Mesenteric fat pad (tissue), 1 donor: Measurements from ENCODE around the gene HUNK. TPM values are rescaled to one million over a fixed set of nuclear protein-coding genes. Genes with fewer than 3 reads are reported as not detected.
"Not testable (repeated sequence)": the region's sequence is repeated elsewhere in the genome, so short reads cannot be mapped to it uniquely, and the experiment has no call there.

ENCODE experiments used
- DNase-seq: peaks from one replicate; pipeline ENCODE4 v3.0.0-alpha.2; 2020; ENCODE audit warnings: low spot score
- total RNA-seq: library from RNA; stranded (reverse); fragmentation: NEBNext Ultra II Directional; extraction: Animal tissue kit (Norgen Biotek cat#: 25700); gene quantifications from one replicate; pipeline ENCODE4 v1.2.1, GENCODE V29; 2021
- donor health status: DM: yes; HTN: yes; CAD: no.

HUNK gene
- total RNA-seq, 1 donor from 2014 or later = 0.55 TPM

DNA sequence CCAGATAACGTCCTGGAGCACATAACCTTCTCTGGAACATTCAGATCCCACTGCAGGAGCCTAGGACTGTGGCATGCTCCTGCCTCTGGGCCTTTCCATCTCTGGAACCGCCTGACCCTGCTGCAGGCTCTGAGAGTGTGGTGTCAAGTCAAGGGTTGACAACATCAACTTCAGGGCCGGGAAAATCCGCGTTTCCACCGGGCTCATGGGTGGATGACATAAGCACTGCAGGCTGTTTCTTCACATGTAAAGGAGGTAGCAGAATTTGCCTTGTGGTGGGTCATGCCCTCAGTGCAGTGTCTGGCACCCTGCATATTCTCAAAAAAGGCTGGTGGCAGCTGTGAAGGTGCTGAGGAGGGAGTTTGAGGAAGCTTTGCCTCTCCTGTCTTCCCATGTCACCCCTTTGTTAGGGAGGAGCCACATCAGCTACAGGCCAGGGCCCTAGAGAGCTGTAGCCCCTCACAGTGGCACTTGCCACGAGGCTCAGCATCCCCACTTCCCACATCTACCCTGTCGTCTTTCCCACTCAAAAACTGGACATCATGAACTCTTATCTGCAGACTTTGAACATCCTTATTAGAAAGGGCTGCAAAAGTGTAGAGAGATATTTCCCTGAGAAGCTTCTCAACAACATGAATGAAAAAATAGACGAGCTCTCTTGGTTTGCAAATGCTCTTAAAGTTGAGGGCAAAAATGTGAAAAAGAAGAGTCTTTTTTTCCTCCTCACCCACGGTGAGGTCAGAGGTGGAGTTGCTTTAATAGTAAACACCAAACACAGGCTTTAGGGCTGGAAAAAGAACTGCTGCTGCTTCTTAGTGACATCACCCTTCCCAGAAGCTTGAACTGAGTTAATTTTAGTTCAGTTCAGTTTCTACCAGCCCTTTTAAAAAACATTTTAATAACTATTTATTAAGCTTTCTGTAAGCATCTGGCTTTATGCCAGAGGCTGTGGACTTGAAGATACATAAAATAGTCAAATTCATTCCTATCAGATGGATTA is 121.3 kb downstream of the HUNK start:
- DNase-seq = peak; percentile 72

DNA sequence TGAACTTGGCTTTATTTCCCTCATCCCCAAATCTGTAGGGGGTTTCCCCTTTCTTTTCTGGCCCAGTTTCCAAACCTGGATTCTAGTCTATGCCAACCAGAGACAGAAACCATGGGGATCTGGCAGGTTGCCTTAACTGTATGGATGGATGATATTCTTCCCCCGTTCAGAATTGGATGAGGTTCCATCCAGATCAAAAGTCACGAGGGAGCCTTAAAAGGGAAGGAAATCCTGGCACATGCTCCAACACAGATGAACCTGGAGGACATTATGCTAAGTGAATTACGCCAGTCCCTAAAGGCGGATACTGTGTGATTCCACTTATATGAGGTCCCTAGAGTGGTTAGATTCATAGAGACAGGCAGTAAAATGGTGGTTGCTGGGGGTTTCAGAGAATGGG is 124.4 kb downstream of the HUNK start:
- no peak for DNase-seq

DNA sequence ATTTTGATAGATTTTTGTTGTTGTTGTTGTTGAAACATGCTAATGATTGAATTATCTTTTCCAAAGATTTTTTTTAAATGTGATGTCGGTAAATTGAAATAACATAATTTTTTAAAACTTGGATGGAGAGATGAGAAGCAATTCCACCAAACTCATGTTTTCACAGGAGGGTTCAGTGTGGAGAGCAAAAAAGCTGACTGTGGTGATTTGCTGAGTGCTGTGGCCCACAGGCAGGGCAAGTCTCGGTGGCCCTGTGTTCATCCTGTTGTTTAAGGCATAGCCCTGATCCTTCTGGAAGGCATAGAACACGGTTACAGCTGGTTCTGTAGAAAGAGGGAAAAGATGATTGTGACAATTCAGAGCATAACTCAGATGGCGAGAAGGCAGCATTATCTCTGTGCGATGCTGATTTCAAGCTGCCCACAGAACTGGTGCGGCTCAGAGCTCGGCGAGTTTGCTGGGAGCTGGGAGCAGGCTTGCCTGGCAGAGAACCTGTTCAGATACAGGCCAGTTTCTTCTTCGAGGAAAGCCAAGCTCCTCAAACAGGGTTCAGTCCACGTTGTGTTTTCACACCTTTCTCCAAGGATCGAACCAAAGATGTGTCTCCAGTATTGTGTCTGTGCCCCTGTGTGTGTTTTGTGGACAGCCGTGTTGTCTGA is 127.1 kb downstream of the HUNK start:
- DNase-seq = peak; percentile 68

DNA sequence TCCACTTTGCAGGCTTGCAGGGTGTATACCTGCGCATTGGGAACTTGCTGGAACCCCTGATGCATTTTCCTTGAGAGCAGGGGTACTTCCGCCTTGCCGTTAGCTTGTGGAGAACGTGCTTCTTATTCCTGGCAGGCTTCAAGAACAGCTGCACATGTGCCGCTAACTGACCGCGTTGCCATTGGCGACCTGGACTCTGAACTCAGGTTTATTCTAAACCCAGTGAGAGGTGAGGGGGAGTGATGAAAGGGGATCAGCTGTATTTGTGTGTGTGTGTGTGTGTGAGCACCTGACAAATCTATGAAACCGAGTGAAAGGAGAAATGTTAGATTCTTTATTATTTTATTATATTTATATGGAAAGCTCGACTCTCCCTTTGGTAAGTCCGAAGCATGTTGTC is 128.6 kb downstream of the HUNK start:
- DNase-seq = peak; percentile 39

DNA sequence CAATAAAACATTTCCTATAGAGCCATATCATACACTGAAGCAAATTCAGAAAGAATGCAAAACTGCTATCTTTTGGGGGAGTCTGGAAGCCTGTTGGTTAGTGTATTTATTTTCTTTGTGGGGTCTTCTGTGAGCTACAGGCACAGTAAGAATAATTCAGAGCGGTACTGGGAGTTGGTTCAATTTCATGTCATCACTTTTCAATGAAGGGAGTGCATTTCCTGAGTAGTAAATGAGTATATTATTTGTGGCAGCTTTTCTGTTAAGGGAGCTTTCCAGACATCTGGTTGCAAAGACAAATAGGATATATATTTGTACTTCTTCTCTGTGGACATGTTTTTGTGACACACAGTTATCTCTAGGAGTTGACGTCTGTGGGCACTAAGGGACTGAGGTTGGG is 130.6 kb downstream of the HUNK start:
- DNase-seq = no peak

DNA sequence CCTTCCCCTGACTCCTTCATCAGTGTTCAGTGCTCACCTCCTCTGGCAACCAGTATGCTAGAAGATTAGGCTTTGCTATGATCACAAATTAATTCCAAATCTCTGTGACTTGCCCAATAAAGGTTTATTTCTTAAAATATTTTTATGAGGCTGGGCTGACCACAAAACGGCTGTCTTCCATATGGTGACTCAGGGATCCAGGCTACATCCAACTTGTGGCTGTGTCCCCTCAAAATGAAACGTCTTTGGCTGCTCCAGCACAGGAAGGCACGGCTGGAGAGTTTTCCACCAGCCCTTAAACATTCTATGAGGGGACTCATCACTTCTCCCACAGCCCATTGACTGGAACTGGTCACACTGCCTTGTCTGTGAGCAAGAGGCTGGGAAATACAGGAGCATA is 131.5 kb downstream of the HUNK start:
- DNase-seq = no peak

DNA sequence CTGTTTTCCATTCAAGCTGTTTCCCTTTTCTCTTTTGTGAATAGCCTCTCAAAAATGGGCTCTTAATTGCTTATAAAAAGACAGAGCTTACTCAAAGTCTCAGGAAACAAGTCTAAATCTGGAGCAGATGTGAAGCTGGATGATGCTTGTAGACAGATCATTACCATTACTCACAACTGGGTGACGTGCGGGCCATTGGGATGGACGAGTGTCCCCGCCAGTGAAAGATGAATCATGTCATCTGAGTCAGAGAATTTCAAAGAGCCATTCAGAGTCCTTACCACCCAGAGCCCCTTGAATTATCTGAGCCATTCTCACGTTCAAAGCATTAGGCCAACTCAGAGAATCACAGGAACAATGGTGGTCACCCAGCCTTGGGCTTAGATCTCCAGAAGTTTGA is 134.6 kb downstream of the HUNK start:
- no peak for DNase-seq

DNA sequence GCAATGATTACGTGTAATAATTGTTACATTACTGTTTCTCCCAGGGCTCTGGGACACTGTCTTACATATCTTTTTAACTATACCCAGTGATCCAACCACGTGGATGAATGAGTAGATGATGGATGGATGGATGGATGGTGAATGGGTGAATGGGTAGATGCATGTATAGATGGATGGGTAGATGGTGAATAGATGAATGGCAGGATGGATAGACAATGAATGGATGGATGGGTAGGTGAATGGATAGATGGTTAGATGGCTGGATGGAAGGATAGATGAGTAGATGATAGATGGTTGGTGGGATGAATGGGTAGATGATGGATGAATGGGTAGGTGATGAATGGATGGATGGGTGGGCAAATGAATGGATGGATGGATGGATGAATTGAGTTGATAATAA is 135.9 kb downstream of the HUNK start:
- no peak for DNase-seq

DNA sequence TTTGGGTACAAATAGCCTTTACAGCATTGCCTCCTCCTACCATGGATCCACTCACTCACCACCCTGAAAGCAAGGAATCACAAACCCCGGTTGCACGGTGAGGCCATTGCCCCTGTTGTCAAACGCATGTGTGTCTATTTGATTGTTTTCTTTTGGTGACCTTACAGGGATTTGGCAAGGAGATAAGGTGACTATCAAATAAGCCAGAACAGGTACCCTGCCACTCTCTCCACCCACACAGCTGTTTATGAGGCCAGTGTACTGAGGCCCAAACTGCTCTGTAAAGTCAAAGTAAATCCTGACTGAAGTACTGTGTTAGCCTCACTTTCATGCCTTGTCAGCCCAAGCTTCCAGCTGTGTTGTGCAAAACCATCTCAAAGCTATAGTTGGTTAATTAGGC is 136.4 kb downstream of the HUNK start:
- DNase-seq = no peak

DNA sequence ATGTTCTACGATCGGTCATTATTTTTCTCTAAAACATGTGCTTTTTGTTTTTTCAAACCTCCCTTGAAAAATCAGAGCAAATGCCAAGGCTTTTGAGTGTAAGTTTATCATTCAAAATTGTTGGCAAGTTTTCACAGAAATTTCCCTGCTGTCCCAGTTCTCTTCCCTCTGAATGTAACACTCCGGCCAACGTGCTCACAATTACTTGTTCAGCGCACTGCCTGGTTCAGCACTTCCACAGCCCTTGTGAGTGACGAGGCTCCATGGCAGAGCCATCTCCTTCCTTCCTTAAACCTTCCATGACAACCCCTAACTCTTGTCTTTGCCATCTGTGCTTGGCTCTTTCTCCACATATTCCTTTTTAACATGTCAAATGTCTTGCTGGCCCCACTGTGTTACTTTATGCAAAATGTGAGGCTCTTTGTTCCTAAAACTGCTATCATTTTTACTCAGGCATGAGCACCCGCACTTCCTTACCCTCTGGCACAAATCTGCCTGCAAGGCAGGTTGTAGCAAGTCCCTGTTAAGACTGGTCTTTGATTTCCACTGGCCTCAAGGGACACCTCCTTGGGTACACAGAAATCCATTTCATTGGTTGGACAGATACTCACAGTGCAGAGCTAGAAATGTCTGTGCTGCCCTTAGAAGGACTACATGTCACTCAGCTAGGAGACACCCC is 142.8 kb downstream of the HUNK start:
- no peak for DNase-seq

DNA sequence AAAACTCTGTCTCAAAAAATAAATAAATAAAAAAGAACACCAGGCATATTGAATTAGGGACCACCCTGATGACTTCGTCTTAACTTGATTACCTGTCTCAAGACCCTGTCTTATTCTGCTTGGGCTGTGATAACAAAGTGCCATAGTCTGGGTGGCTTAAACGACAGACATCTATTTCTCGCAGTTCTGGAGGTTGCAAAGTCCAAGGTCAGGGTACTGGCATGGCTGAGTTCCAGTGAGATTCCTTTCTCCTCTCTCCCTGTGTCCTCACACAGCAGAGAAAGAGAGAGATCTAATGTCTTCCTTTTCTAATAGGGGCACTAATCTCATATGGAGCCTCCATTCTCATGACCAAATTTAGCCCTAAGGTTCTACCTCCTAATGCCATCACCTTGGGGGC is 145.6 kb downstream of the HUNK start:
- no peak for DNase-seq

DNA sequence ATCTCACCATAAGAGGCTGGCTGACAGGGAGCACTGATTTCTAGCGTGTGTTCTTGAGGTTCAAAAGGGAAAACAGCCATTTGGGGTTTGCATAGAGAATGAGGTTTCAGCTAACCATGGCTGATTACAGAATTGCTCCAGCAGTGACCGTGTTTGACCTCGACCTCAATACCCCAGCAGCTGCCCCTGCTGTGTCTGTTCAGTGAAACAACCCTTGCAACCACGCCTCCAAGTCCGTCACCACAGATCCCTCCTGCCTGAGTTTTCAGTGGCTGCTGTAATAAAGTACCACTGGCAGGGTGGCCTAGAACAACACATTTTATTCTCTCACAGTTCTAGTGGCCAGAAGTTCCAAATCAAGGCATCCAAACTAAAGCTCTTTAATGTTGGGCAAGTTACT is 147.7 kb downstream of the HUNK start:
- no peak for DNase-seq

DNA sequence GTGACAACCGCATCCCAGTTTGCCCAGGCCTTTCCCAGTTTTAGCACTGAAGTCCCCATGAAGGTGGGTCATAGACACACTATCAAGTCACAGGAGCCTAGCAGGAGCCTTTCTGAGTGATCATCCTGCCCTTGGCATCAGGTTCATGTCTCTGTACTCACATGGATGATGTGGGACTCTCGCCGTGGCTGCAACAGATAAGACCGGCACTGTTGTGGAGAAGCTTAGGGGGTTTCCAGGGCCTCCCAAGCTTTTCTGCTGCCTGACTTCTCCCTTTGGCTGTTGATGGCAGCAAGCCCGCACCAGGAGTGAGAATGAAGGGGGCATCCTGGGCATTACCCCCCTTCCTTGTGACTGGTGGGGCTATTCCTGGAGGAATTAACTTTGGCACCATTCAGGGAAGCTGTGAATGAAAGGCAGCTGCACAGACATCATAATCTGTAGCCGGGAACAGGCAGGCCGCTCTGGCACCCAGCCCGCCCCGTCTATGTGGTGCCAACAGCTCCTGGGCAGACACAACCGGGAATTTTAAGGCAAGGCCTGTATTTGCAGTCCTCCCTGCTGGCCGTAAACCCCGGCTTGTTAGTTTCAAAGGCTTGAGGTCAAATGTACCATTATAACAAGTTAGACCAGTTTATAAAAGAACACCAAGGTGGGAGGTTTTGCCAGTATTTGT is 148.6 kb downstream of the HUNK start:
- DNase-seq = no peak

DNA sequence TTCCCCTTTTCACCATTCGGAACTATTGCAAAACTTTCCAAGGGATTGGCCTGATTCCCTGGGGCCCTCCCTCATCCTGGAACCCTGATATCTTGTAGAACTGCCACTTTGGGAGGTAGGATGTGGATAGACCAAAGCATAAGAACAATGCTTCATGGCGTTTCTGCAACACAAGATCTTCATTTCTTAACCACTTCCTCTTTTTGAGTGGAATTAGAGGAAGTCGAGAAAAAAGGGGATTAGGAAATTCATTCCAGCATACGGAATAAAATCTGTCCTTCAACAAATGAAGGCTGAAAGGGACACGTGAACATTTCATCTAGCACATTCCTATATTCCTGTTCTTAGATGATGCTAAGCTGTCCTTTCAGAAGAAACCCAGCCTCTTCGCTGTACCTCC is 149.3 kb downstream of the HUNK start:
- no peak for DNase-seq

DNA sequence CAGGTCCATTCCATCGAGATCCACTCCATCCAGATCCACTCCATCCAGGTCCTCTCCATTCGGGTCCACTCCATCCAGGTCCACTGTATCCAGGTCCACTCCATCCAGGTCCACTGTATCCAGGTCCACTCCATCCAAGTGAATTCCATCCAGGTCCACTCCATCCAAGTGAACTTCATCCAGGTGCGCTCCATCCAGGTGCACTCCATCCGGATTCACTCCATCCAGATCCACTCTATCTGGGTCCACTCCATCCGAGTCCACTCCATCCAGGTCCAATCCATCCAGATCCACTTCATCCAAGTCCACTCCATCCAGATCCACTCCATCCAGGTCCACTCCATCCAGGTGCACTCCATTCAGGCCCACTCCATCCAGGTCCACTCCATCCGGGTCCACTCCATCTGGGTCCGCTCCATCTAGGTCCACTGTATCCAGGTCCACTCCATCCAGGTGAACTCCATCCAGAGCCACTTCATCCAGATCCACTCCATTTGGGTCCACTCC is 157.4 kb downstream of the HUNK start:
- no peak for DNase-seq

DNA sequence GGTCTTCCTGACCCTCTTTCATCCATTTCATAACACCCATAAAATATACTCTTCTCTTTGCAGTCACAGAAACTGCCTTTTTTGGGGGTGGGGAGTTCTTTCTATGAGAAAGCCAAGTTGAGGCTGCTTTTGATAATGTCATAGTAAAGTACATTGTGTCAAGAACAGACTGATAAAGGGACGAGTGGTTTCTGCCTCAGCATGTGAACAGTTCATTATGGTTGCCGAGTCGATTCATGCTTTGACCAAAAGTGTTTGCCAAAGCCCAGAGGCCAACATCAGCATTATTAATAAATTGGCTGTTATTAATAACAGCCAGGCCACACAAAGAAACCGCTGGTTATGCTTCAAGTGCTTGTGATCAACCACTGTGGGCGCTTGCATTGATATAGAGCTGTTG is 162.0 kb downstream of the HUNK start:
- no peak for DNase-seq

DNA sequence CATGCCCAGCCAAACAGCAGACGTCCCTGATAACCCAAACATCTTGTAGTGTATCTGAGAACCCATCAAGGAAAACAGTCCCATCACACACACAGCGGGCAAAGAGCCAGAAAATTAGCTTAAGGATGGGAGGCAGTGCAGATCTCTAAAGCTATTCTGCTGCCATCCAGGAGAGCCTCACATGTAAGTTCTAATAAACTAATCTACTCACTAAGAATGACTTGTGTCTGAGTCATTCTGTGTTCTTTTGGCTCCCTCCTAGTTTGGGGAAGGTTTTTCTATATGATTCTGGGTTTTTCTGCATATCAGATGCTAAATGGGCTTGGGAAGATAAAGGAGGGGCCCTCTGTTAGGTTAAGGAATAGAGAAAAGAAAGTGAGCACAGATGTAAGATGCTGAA is 162.8 kb downstream of the HUNK start:
- no peak for DNase-seq

DNA sequence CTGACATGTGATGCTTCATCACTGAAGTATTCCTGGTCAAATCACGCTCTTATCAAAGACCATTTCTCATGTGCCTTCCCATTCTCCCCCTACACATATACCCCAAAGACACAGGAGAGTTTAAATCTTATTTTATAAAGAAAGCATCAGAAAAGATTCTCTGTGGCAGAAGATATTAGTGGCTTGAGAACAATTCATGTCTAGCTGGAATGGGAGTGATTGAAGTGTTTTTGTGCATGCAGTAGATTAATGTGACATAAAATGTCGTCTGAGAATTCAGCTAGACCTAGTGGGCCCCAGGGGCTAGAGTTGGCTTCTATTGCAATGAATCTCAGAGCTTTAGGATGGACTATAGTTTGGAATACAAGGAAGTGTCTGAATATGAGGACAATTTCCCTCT is 163.9 kb downstream of the HUNK start:
- no peak for DNase-seq

DNA sequence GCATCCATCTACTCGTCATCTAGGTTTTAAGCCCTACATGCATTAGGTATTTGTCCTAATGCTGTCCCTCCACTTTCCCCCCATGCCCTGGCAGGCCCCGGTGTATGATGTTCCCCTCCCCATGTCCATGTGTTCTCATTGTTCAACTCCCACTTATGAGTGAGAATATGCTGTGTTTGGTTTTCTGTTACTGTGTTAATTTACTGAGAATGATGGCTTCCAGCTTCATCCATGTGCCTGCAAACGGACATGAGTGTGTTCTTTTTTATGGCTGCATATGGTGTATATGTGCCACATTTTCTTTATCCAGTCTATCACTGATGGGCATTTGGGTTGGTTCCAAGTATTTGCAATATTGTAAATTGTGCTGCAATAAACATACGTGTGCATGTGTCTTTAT is 165.9 kb downstream of the HUNK start:
- not testable (repeated sequence) for DNase-seq

DNA sequence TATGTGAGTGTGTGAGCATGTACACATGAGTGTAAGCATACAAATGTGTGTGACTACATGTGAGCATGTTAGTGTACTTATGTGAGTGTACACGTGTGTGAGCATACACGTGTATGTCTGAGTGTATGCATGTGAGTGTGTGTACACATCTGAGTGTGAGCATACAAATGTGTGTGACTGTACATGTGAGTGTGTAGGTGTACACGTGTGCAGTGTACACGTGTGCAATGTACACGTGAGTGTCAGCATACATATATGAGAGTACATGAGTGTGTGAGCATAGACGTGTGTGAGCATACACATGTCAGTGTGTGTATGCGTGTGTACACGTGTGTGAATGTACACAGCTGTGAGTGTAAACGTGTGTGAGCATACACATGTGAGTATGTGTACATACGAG is 170.6 kb downstream of the HUNK start:
- no peak for DNase-seq
